Keratinocyte (primary cell): ENCODE data around the gene DEPP1. TPM values are rescaled to one million over a fixed set of nuclear protein-coding genes. Genes with fewer than 3 reads are reported as not detected.

Experiments
- DNase-seq: peaks from one replicate; pipeline ENCODE4 v3.0.0-alpha.2; 2011; ENCODE audit warnings: low read depth, missing footprints, low spot score
- FAIRE-seq: peaks from 2 replicates; lab custom pipeline; 2011; peaks lifted over from hg19 to GRCh38; lab: Jason Lieb, UNC
- H2AFZ ChIP-seq: 2 replicates; pipeline ENCODE4 v1.6.0; 2012; ENCODE audit warnings: low read length, control low read depth, inconsistent platforms; ENCODE audit not compliant: control insufficient read depth
- H3K27ac ChIP-seq: 2 replicates; pipeline ENCODE4 v1.5.1; 2011; ENCODE audit warnings: low read length; ENCODE audit not compliant: control insufficient read depth, insufficient read depth
- H3K27me3 ChIP-seq: 3 replicates; pipeline ENCODE4 v1.6.0; 2011; ENCODE audit warnings: low read length; ENCODE audit not compliant: control insufficient read depth, insufficient read depth; ENCODE audit errors: extremely low read depth
- H3K36me3 ChIP-seq, 2 experiments: 2 replicates in 1 of 2; 3 replicates in 1 of 2; pipeline ENCODE4 v1.5.1; 2011; ENCODE audit warnings: low read length in 2 of 2, mild to moderate bottlenecking in 1 of 2; ENCODE audit not compliant: control insufficient read depth in 2 of 2, insufficient read depth in 2 of 2; ENCODE audit errors: extremely low read depth in 1 of 2
- H3K4me1 ChIP-seq: 3 replicates; pipeline ENCODE4 v1.5.1; 2011; ENCODE audit warnings: low read length; ENCODE audit not compliant: control insufficient read depth, insufficient read depth; ENCODE audit errors: extremely low read depth
- H3K4me2 ChIP-seq: 3 replicates; pipeline ENCODE4 v1.6.0; 2011; ENCODE audit warnings: low read depth, low read length; ENCODE audit not compliant: control insufficient read depth, insufficient read depth; ENCODE audit errors: extremely low read depth
- H3K4me3 ChIP-seq, 3 experiments: fragments of 200-600 bp in 1 of 3; sonication (generic) in 1 of 3; 2 replicates in 2 of 3; 3 replicates in 1 of 3; pipeline ENCODE4 v1.5.1; 2011 to 2016; ENCODE audit warnings: low read length in 3 of 3, mild to moderate bottlenecking in 3 of 3, control low read depth in 2 of 3, inconsistent platforms in 1 of 3, low read depth in 1 of 3, mixed read lengths in 1 of 3, mixed run types in 1 of 3, moderate library complexity in 1 of 3; ENCODE audit not compliant: control insufficient read depth in 2 of 3, insufficient read depth in 2 of 3; ENCODE audit errors: extremely low read depth in 1 of 3
- H3K79me2 ChIP-seq: 2 replicates; pipeline ENCODE4 v1.6.0; 2012; ENCODE audit warnings: low read length; ENCODE audit not compliant: control insufficient read depth, insufficient read depth
- H3K9ac ChIP-seq: 3 replicates; pipeline ENCODE4 v1.6.0; 2011; ENCODE audit warnings: low read length; ENCODE audit not compliant: control insufficient read depth, insufficient read depth; ENCODE audit errors: extremely low read depth
- H3K9me1 ChIP-seq: 3 replicates; pipeline ENCODE4 v1.6.0; 2011; ENCODE audit warnings: low read length; ENCODE audit not compliant: control insufficient read depth, insufficient read depth; ENCODE audit errors: extremely low read depth
- H3K9me3 ChIP-seq: 2 replicates; pipeline ENCODE4 v1.5.1; 2012; ENCODE audit warnings: low read depth, low read length; ENCODE audit not compliant: control insufficient read depth
- H4K20me1 ChIP-seq: 3 replicates; pipeline ENCODE4 v1.6.0; 2011; ENCODE audit warnings: low read length; ENCODE audit not compliant: control insufficient read depth, insufficient read depth; ENCODE audit errors: extremely low read depth
- EZH2 ChIP-seq: IDR thresholded peaks from one replicate; pipeline ENCODE4 v1.6.1; 2012; ENCODE audit warnings: inconsistent platforms, mild to moderate bottlenecking, low read length, moderate library complexity
- dilution Hi-C: fragments of 300-500 bp; cut with MboI; formaldehyde crosslinking; loops from one replicate; pipeline ENCODE4 v1.7.0; 2020; ENCODE audit warnings: low sequenced_read_pairs; ENCODE audit not compliant: extremely low pct_ligation_motif_present
- polyA plus RNA-seq, 5 experiments: library from polyadenylated mRNA; depleted of rRNA in 3 of 5; stranded (reverse) in 3 of 5; stranded (forward) in 1 of 5; unstranded in 1 of 5; fragments of >200 nt; gene quantifications; 1 replicate in 1 of 5; 2 replicates in 3 of 5; 3 replicates in 1 of 5; pipeline versions ENCODE4 v1.2.1 to v1.2.3, GENCODE V29; 2011 to 2012; ENCODE audit warnings: missing spikeins in 2 of 5, low read depth in 1 of 5, low replicate concordance in 1 of 5
- TF ChIP-seq, protein P1 (sequence below), 3 experiments: IDR thresholded peaks in 1 of 3; conservative IDR thresholded peaks in 1 of 3; optimal IDR thresholded peaks in 1 of 3; 2 replicates in 2 of 3; 3 replicates in 1 of 3; pipeline versions ENCODE3 to v1.5.1; 2011; ENCODE audit warnings: low read length in 3 of 3, mild to moderate bottlenecking in 3 of 3, moderate library complexity in 2 of 3, control low read depth in 1 of 3, inconsistent platforms in 1 of 3; ENCODE audit not compliant: insufficient read depth in 2 of 3; ENCODE audit errors: extremely low read depth in 1 of 3

Gene DEPP1
- polyA plus RNA-seq, 1 donor (not counting 4 experiments of a cell fraction or from before 2014, with no cell fraction given): 1.2 TPM

DNA sequence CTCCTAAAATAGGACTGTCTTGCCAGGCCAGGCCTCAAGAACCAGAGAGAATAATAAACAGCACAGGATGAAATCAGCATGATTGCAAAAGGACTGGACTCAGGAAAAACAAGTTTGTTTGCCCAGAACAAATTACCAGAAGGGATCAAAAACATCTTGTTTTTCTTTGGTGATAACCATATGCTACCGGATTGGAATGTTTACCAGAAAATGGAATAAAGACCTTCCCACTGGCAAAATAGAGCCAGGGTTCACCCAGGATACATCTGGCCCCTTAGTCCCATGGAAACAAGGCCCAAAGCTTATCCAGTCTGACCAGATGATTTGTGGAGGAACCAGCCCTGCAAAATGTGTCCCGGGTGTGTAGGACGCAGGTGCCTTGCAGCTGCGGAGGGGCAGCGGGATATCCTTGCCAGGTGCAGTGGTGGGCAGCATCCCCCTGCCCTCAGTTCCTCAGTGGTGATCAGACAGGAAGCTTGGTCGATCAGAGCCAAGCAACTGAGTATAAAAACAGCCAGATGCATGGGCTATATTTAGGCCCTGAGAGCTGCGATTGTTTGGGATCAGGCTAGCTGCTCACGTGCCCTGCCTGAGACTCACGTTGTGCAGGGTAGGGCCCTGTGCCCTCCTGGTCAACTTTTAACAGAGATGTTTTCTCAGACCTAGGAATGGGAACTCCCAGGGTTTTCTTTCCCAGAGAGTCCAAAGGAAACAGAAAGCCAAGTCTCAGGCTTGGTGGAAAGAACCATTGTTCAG, 17.5 kb upstream of the DEPP1 start:
- H2AFZ ChIP-seq: no peak overlapping the region
- TF ChIP-seq, protein P1, sequence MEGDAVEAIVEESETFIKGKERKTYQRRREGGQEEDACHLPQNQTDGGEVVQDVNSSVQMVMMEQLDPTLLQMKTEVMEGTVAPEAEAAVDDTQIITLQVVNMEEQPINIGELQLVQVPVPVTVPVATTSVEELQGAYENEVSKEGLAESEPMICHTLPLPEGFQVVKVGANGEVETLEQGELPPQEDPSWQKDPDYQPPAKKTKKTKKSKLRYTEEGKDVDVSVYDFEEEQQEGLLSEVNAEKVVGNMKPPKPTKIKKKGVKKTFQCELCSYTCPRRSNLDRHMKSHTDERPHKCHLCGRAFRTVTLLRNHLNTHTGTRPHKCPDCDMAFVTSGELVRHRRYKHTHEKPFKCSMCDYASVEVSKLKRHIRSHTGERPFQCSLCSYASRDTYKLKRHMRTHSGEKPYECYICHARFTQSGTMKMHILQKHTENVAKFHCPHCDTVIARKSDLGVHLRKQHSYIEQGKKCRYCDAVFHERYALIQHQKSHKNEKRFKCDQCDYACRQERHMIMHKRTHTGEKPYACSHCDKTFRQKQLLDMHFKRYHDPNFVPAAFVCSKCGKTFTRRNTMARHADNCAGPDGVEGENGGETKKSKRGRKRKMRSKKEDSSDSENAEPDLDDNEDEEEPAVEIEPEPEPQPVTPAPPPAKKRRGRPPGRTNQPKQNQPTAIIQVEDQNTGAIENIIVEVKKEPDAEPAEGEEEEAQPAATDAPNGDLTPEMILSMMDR (optimal IDR thresholded peaks at IDR 0.05 in 1 of 3, IDR thresholded peaks at IDR 0.05 in 1 of 3, conservative IDR thresholded peaks at IDR 0.05 in 1 of 3; ENCODE audit: extremely low read depth in 1 of 3, insufficient read depth in 2 of 3, low read length in 3 of 3): no peak
- TF ChIP-seq EZH2: no peak
- H3K79me2 ChIP-seq: no peaks in the 10 kb centered on the region
- H3K4me2 ChIP-seq: no peak overlapping the region
- H3K9ac ChIP-seq: no peak overlapping the region
- dilution Hi-C loops: no loop called here
- no peaks in the 10 kb centered on the region for H3K9me3 ChIP-seq
- DNase-seq (no peak), FAIRE-seq (no peak)
- no peaks in the 10 kb centered on the region for H3K36me3 ChIP-seq
- H3K27ac ChIP-seq: no peak overlapping the region
- no peaks in the 10 kb centered on the region for H3K9me1 ChIP-seq
- peaks cover 9% of the 10 kb centered on the region for H3K27me3 ChIP-seq
- no peaks in the 10 kb centered on the region for H3K4me1 ChIP-seq
- H4K20me1 ChIP-seq: no peaks in the 10 kb centered on the region
- H3K4me3 ChIP-seq: no peak overlapping the region

DNA sequence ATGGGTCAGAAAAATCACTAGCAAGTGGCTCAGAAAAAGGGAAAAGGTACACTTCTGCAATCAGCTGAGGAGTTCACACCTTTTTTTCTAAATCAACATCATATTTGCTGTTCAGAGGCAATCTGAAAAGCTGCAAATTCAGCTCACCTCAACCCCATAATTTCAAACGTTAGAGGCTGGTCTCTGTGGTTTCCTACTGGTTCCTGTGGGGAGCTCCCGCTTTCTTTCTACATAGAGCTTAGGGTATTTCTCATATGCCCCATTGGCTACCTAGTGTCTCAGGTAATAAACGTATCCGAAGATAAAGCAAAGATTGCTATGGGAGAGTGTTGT, 16.9 kb upstream of the DEPP1 start:
- FAIRE-seq: no peak
- dilution Hi-C loops: no loop called here

More for the DNA sequence above, 16.9 kb upstream of the DEPP1 start:
- H3K4me3 ChIP-seq: no peak overlapping the region
- H3K36me3 ChIP-seq: no peaks in the 10 kb centered on the region
- TF ChIP-seq, protein P1 (optimal IDR thresholded peaks at IDR 0.05 in 1 of 3, IDR thresholded peaks at IDR 0.05 in 1 of 3, conservative IDR thresholded peaks at IDR 0.05 in 1 of 3; ENCODE audit: extremely low read depth in 1 of 3, insufficient read depth in 2 of 3, low read length in 3 of 3): no peak
- TF ChIP-seq EZH2: no peak
- H3K4me2 ChIP-seq: no peak overlapping the region
- H4K20me1 ChIP-seq: no peaks in the 10 kb centered on the region
- H3K27ac ChIP-seq: no peak overlapping the region
- DNase-seq: no peak
- no peak overlapping the region for H2AFZ ChIP-seq
- no peak overlapping the region for H3K9ac ChIP-seq
- H3K27me3 ChIP-seq: peaks cover 9% of the 10 kb centered on the region
- H3K79me2 ChIP-seq: no peaks in the 10 kb centered on the region
- H3K9me3 ChIP-seq: no peaks in the 10 kb centered on the region
- H3K9me1 ChIP-seq: no peaks in the 10 kb centered on the region
- no peaks in the 10 kb centered on the region for H3K4me1 ChIP-seq
